HG02763 (cell line): ENCODE results near the gene SYTL1.

Experiments
- ATAC-seq: cut with Tn5 transposase; IDR thresholded peaks from one replicate; pipeline ENCODE4 v1.9.1; 2021; ENCODE audit warnings: mild to moderate bottlenecking, moderate library complexity; ENCODE audit not compliant: unreplicated experiment

SYTL1 gene

GRCh38 chr1:27346991-27347624 lies 5.3 kb downstream of the SYTL1 start:
- ATAC-seq = no peak

GRCh38 chr1:27348861-27349783 lies 7.3 kb downstream of the SYTL1 start:
- no peak for ATAC-seq

GRCh38 chr1:27349784-27350662 lies 8.2 kb downstream of the SYTL1 start:
- no peak for ATAC-seq

- no peak for ATAC-seq
These were observed 9.1 kb downstream of the SYTL1 start for GRCh38 chr1:27350663-27351540.

- no peak for ATAC-seq
These were observed 9.8 kb downstream of the SYTL1 start for GRCh38 chr1:27351541-27352107.

GRCh38 chr1:27353166-27353565 lies 11.3 kb downstream of the SYTL1 start:
- ATAC-seq = no peak

- no peak for ATAC-seq
These were observed 11.8 kb downstream of the SYTL1 start for GRCh38 chr1:27353629-27354028.

GRCh38 chr1:27355683-27356082 lies 13.9 kb downstream of the SYTL1 start:
- no peak for ATAC-seq

GRCh38 chr1:27356277-27356618 lies 14.4 kb downstream of the SYTL1 start:
- no peak for ATAC-seq

- no peak for ATAC-seq
These were observed 14.9 kb downstream of the SYTL1 start for GRCh38 chr1:27356619-27357280.

- peak; percentile 48 for ATAC-seq
These were observed 15.6 kb downstream of the SYTL1 start for GRCh38 chr1:27357281-27358037.

GRCh38 chr1:27358038-27358927 lies 16.5 kb downstream of the SYTL1 start:
- ATAC-seq = no peak

- ATAC-seq = no peak
These were observed 17.1 kb downstream of the SYTL1 start for GRCh38 chr1:27358928-27359313.

GRCh38 chr1:27359822-27360158 lies 18.0 kb downstream of the SYTL1 start:
- ATAC-seq = no peak

GRCh38 chr1:27360159-27361043 lies 18.6 kb downstream of the SYTL1 start:
- no peak for ATAC-seq

- ATAC-seq = no peak
These were observed 19.2 kb downstream of the SYTL1 start for GRCh38 chr1:27361044-27361402.

GRCh38 chr1:27361553-27361952 lies 19.7 kb downstream of the SYTL1 start:
- ATAC-seq = no peak
